Measurements from ENCODE around the gene KRT14. TPM values are rescaled to one million over a fixed set of nuclear protein-coding genes. Genes with fewer than 3 reads are reported as not detected.
"Not testable (repeated sequence)": the region's sequence is repeated elsewhere in the genome, so short reads cannot be mapped to it uniquely, and the experiment has no call there.

KRT14 gene
- total RNA-seq, 6 experiments from 2014 or later: 0.24 TPM; not detected in 5

DNA sequence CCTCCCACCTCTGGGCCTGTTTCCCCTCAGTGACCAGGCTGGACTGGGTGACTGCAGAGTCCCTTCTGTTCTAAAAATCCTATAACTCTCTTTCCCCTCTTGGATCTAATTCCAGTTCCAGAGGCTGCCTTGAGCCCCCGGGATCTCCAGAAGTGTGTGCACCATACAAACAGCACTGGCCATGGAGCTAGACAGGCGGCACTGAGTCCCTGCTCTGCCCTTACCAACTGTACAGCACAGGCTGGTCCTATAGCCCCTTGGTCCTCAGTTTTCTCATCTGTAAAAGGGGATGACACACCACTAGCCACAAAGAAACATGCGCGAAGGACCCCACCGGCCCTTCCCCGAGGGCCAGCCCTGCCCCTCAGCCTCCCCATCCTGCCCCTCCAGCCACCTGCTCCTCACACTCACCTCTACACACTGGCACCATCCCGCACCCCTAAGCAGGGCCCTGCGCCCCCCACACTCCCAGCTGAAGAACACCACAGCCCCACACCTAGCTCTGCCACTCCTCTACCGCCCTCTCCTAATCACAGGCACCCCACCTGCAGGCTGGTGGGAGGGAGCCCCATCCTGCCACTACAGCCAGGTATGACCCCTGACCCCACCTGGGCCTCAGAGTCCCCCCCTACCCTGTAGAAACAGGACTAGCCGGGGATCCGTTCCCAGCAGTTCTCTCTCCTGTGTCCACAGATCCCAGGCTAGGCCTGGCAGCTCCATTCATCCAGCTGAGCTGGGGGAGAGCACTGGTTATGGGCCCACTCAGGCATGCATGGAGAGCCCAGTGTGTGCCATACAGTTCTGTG is 26.8 kb upstream of the KRT14 start:
- H3K4me3 ChIP-seq: no peak overlapping the region
- TF ChIP-seq POLR2A (IDR thresholded peaks at IDR 0.05): no peak
- TF ChIP-seq, protein P1, sequence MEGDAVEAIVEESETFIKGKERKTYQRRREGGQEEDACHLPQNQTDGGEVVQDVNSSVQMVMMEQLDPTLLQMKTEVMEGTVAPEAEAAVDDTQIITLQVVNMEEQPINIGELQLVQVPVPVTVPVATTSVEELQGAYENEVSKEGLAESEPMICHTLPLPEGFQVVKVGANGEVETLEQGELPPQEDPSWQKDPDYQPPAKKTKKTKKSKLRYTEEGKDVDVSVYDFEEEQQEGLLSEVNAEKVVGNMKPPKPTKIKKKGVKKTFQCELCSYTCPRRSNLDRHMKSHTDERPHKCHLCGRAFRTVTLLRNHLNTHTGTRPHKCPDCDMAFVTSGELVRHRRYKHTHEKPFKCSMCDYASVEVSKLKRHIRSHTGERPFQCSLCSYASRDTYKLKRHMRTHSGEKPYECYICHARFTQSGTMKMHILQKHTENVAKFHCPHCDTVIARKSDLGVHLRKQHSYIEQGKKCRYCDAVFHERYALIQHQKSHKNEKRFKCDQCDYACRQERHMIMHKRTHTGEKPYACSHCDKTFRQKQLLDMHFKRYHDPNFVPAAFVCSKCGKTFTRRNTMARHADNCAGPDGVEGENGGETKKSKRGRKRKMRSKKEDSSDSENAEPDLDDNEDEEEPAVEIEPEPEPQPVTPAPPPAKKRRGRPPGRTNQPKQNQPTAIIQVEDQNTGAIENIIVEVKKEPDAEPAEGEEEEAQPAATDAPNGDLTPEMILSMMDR (IDR thresholded peaks at IDR 0.05): no peak
- peak in 1 of 3 donors; percentile 19 for DNase-seq
- H3K36me3 ChIP-seq: no peaks in the 10 kb centered on the region
- no peaks in the 10 kb centered on the region for H3K9me3 ChIP-seq
- no peaks in the 10 kb centered on the region for H3K4me1 ChIP-seq
- ATAC-seq: no peak
- H3K27ac ChIP-seq: no peak overlapping the region
- H3K27me3 ChIP-seq: no peaks in the 10 kb centered on the region
- intact Hi-C loops (cut with DNase I): no loop called here
- WGBS (ENCODE audit: insufficient coverage, low coverage, low lambda C conversion rate, missing lambda C conversion rate): 80% methylated on average over 7 of the region's 11 CpGs

DNA sequence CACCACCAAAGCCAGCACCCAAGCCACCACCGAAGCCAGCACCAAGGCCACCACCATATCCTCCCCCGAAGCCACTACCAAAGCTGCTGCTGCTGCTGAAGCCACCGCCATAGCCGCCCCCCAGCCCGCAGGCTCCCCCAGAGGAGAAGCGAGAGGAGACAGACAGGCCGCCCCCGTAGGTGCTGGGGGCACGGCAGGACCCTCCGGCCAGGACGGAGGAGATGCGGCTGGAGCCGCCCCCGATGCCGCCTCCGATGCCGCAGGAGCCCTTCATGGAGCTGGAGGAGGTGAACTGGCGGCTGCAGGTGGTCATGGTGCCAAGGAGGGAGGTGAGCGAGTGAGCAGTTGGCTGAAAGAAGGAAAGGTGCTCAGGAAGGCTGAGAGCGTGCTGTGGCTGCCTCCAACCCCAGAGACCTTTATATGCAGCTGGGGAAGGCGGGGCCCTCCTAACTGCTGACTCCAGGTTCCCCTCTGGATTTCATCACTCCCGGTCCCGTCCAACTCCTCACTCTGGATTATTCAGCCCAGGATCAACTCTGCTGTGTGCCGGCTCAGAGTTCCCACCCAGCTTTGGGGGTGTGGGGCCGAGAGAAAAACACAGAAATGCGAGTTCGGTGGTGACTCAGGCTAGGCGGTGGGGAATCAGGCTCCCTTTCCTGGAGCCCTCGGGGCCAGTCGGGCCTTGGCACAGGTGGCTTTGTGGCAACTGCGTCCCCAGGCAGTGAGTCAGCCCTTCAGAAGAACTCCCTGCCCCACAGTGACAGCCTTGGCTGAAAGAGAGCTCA is 25.9 kb upstream of the KRT14 start, which contains the start of gene KRT16:
Gene KRT16, minus strand, starts transcription at position 392 of the 785 bp plus-strand sequence. Its CDS starts 79 bp downstream, at position 313.
- ATAC-seq; H3K27ac ChIP-seq; H3K4me3 ChIP-seq; H3K27me3 ChIP-seq; H3K36me3 ChIP-seq; intact Hi-C loops (cut with DNase I); H3K9me3 ChIP-seq; H3K4me1 ChIP-seq: not testable (repeated sequence)
- WGBS (ENCODE audit: insufficient coverage, low coverage, low lambda C conversion rate, missing lambda C conversion rate): 48% methylated on average over 10 of the region's 31 CpGs
- DNase-seq: peak in 1 of 3 donors; percentile 31

DNA sequence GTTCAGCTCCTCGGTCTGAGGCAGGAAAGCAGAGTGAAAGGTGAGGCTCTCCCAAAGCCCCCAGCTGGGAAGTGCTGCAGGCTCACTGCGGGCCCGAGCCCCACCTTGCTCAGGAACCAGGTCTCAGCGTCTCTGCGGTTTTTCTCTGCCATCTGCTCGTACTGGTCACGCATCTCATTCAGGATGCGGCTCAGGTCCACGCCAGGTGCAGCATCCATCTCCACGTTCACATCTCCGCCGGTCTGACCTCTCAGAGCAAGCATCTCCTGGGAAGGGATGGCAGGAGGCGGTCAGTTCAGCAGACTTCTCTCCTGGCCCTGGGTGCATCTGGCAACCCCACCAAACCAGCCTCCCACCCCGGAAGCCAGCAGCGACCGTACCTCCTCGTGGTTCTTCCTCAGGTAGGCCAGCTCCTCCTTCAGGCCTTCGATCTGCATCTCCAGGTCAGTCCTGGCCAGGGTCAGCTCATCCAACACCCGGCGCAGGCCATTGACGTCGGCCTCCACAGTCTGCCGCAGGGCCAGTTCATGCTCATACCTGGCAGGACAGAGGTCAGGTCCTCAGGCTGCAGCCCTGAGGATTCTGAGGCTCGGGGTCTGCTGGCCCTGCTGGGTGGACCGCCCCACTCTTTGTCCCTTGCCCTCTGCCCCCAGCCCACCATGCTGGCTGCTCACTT is 24.4 kb upstream of the KRT14 start:
- Histone ChIP-seq H3K4me3 (no peak overlapping the region), H3K36me3 (no peaks in the 10 kb centered on the region), H3K27me3 (no peaks in the 10 kb centered on the region), H3K4me1 (no peaks in the 10 kb centered on the region), H3K27ac (no peak overlapping the region), H3K9me3 (no peaks in the 10 kb centered on the region)
- intact Hi-C loops (cut with DNase I): no loop called here
- peak in 1 of 3 donors; percentile 27 for DNase-seq
- WGBS (ENCODE audit: insufficient coverage, low coverage, low lambda C conversion rate, missing lambda C conversion rate): 92% methylated on average over 5 of the region's 25 CpGs
- ATAC-seq: no peak
- TF ChIP-seq, protein P1 (IDR thresholded peaks at IDR 0.05): no peak
- TF ChIP-seq POLR2A (IDR thresholded peaks at IDR 0.05): no peak

DNA sequence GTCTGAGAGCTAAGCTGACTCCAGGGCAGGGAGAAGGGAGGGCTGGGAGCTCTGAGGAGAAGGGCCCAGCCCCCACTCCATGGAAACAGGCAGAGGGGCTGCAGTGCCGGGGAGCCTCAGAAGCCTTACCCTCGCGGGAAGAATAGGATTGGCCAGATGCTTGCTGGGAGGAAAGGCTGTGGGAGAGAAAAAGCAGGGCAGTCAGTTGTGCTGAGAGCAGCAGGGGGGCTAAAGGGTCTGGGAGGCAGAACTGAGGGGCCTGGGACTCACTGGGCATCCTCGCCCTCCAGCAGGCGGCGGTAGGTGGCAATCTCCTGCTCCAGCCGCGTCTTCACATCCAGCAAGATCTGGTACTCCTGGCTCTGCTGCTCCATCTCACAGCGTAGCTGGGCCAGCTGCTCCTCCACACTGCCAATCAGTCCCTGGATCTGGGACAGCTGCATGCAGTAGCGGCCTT is 23.4 kb upstream of the KRT14 start:
- H3K4me1 ChIP-seq; intact Hi-C loops (cut with DNase I); ATAC-seq; H3K36me3 ChIP-seq; H3K9me3 ChIP-seq; H3K4me3 ChIP-seq; H3K27ac ChIP-seq; H3K27me3 ChIP-seq: not testable (repeated sequence)
- 17% methylated on average over 1 of the region's 10 CpGs for WGBS (ENCODE audit: insufficient coverage, low coverage, low lambda C conversion rate, missing lambda C conversion rate)
- peak in 1 of 3 donors; percentile 22 for DNase-seq
- TF ChIP-seq, protein P1 (IDR thresholded peaks at IDR 0.05): peak in 1 of 4 donors; percentile 7

DNA sequence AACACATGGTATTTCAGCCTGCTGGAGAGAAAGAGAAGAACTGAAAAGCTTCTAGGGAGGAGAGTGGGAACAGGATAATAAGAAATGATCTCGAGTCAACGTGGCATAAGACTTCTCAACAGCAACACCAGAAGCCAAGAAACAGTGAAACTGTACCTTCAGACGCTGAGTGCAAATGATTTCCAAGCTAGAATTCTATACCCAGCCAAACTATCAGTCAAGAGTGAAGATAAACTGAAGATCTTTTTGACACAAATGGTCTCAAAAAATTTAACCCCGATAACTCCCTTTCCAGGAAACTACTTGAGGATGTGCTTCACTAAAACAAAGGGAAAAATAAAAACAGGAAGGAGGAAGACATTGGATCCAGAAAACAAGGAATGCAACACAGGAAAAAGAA is 20.2 kb upstream of the KRT14 start:
- H3K9me3 ChIP-seq; ATAC-seq; H3K4me1 ChIP-seq; intact Hi-C loops (cut with DNase I); H3K27ac ChIP-seq; H3K36me3 ChIP-seq; H3K27me3 ChIP-seq; H3K4me3 ChIP-seq; DNase-seq: not testable (repeated sequence)
- 69% methylated on average over 4 of the region's 4 CpGs for WGBS (ENCODE audit: insufficient coverage, low coverage, low lambda C conversion rate, missing lambda C conversion rate)
